HG03432 (cell line): ENCODE data around the gene PYGB.
"Not testable (repeated sequence)": the region's sequence is repeated elsewhere in the genome, so short reads cannot be mapped to it uniquely, and the experiment has no call there.

Experiments used
- ATAC-seq: cut with Tn5 transposase; IDR thresholded peaks from one replicate; pipeline ENCODE4 v1.9.1; 2021; ENCODE audit warnings: mild to moderate bottlenecking, moderate library complexity; ENCODE audit not compliant: unreplicated experiment

PYGB gene

DNA sequence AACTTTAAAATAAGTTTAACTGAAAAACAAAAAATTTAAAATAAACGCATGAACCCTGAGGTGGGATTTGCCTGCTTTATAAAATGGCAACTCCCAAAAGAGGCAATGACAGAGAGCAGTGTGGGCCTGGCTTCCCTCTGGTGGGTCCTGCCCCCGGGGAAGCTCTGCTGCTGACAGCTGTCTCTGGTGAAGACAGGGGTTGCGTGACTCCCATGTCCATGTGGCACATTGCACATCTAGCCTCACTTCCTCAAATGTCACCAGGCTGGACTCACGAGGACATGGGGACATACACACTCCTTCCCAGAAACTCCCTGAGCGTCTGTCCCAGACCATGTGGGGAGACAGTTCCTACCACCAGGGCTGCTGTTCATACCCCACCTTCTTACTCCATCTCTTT, 76.5 kb downstream of the PYGB start:
- ATAC-seq, result no peak

DNA sequence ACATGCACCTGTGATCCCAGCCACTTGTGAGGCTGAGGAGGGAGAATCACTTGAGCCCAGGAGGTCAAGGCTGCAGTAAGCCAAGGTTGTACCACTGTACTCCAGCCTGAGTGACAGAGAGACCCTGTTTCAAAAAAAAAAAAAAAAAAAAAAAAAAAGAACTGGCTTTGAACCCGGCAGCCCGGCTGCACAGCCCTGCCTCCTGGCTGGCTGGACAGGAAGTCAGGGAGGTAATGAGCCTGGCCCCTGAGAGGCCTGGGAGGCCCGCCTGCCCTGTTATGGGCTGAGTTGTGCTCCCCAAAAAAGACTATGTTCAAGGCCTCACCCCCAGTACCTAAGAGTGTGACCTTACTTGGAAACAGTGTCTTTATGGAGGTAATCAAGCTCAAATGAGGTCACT, 77.2 kb downstream of the PYGB start:
- no peak for ATAC-seq

DNA sequence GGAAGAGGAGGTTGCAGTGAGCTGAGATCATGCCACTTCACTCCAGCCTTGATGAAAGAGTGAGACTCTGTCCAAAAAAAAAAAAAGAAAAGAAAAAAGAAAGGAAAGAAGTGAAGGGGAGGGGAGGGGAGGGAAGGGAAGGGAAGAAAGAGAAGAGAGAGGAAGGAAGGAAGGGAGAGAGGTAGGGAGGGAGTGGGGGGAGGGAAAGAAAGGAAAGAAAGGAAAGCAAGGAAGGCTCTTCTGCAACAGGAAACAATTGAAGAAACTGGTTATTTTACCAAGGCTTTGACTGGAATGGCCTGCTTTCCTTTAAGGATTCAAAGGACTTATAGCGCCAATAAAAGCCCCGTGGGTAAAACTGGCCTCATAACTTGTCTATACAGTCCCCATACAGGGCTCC, 78.1 kb downstream of the PYGB start:
- ATAC-seq, result no peak

DNA sequence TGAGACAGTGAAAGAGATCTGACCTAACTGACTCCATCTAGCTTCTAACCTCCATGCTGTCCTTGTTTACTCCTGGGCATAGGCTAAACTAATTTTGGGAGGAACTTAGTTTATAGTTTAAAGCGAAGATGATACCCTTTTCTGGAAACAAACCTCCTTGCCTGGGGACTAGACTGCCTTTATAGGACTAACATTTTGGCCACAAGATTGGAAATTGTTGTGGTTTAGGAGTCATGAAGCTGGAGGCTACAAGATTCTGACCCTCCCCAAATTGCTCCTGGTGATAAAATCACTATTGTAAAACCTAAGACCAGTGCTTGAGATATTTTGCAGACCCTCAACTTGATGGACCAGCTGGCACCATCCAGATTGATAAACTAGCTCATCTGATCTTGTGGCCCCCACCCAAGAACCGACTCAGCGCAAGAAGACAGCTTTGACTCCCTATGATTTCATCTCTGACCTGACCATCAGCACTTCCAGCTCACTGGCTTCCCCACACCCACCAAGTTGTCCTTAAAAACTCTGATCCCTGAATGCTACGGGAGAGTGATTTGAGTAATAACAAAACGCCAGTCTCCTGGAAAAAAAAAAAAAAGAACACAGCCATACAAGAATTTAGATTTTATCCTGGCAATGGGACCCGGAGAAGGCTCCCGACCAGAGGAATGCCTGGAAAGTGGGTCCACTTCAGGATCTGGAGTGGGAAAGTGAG, 79.8 kb downstream of the PYGB start:
- no peak for ATAC-seq

DNA sequence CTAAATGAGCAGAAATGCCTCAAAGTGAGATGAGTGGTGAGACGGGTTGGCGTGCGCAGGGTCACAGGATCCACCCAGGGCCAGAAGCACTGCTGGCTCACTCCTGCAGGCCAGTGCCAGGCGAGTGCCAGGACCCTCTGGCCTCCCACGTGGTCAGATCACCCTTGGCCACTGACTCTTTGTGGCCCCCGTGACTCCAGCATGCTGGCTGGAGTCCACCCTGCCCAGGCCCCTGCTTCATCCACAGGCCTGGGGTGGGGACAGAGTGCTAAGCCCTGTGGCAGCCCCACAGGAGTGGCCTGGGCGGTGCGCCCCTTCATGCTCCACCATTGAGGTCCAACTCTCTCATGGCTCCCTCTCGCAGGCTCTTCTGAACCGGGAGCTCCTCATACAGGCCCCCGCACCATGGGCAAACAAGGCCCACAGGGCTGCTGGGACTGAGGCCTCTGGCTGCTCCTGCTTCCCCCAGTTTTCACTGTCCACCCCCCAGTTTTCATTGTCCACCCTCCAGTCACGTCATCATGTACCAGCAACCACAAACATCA, 81.1 kb downstream of the PYGB start:
- no peak for ATAC-seq

DNA sequence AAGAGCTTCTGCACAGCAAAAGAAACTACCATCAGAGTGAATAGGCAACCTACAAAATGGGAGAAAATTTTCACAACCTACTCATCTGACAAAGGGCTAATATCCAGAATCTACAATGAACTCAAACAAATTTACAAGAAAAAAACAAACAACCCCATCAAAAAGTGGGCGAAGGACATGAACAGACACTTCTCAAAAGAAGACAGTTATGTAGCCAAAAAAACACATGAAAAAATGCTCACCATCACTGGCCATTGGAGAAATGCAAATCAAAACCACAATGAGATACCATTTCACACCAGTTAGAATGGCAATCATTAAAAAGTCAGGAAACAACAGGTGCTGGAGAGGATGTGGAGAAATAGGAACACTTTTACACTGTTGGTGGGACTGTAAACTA, 87.1 kb downstream of the PYGB start:
- not testable (repeated sequence) for ATAC-seq

DNA sequence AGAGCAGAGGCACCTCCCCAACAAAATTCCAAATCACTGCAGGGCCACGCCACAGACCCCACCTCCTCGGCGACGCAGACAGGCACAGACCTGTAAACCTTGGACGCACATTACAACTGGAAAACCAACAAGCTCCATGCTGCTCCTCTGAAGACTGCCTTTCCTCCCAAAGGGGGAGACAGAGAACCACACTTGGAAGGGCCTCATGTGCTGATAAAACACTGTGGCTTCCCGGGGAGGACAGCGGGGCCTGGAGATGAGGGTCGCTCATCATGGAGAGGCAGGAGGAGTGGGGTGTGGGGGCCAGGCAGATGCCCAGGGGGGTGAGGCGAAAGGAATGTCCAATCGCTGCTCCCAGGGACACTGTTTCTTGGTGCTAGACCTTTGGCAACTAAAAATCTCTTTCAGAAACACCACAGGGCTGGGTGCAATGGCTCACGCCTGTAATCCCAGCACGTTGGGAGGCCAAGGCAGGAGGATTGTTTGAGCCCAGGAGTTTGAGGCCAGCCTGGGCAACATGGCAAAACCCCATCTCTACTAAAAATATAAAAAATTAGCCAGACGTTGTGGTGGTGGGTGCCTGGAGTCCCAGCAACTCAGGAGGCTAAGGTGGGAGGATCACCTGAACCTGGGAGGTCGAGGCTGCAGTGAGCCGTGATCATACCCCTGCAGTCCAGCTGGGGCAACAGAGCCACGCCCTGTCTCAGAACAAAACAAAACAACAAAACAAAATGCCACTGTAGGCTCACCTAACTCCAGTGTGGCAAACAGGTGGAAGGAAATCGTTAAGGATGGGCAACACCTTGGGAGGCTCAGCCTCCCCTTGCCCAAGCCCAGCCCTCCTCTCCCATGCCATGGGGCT, 88.9 kb downstream of the PYGB start:
- no peak for ATAC-seq

DNA sequence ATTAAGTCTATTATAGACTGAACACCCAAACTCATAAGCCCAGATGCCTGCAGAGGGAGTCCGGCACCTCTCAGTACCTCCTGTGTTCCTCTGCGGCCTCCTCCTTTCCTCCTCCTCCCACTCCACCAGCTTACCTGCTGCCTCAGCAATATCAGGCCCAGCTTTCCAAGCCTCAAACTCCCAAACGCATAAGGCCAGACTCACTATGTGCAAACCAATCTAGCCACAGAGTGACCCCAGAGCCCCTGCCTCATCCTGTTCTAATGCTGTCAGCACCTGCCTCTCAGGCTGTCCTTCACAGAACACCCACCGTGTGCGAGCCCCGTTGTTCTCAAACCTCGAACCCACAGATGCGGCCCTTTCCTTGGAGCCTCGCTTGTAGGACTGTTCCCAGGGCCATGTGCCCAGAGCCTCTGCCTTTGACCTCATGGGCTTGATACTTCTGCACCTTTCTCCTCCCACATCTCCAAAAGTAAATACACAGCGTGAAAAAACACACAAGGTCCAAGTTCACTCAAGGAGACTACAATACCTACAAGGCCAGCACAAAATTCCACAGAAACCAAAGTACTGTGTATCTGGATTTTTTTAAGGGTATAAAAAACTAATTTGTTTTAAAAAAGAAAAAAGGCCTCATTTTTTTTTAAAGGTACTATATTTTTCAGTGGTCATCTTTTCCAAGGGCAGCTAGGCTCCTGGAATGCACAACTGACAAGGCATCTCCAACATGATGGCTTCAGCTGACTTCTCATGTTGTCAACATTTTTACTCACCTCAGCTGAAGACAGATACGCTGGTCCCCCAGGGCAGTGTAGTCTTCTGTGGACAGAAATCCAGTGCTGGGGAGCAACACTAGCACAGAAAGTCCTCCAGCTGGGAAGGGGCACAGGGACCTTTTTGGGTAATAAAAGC, 90.5 kb downstream of the PYGB start:
- ATAC-seq, result no peak

DNA sequence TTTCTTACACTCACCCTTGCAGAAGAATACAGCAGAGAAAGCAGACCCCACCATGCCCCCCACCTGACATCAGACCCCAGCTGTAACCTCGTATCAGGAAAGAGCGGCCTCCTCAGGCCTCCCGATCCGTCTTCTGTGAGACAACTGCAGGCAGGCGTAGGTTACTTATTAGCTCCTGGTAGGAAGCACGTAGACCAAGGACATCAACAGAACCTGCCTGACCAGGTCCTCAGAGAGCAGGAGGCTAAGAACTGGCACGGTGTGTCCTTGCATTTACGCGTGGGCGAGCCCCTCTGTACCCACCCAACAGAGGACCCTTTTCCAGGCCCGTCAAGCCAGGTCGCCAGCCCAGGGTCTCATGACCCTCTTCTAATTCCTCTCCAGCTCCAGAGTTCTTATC, 91.7 kb downstream of the PYGB start:
- no peak for ATAC-seq

DNA sequence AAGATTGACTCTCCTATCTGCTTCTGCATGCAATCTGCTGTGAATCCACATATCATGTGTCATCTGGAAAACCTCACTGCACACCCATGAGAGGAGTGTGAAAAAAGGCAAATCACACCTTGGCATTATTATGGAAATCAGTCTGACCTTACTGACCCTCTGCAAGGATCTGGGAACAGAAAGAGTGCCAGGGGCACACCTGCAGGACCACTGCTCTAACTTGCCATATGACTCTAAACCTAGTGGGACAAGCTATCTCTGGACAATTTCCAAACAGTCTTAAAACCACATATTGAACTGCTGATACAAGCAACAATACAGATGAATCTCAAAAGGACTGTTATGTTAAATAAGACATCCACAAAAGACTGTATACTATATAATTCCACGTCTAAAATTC, 92.5 kb downstream of the PYGB start:
- ATAC-seq, result no peak

DNA sequence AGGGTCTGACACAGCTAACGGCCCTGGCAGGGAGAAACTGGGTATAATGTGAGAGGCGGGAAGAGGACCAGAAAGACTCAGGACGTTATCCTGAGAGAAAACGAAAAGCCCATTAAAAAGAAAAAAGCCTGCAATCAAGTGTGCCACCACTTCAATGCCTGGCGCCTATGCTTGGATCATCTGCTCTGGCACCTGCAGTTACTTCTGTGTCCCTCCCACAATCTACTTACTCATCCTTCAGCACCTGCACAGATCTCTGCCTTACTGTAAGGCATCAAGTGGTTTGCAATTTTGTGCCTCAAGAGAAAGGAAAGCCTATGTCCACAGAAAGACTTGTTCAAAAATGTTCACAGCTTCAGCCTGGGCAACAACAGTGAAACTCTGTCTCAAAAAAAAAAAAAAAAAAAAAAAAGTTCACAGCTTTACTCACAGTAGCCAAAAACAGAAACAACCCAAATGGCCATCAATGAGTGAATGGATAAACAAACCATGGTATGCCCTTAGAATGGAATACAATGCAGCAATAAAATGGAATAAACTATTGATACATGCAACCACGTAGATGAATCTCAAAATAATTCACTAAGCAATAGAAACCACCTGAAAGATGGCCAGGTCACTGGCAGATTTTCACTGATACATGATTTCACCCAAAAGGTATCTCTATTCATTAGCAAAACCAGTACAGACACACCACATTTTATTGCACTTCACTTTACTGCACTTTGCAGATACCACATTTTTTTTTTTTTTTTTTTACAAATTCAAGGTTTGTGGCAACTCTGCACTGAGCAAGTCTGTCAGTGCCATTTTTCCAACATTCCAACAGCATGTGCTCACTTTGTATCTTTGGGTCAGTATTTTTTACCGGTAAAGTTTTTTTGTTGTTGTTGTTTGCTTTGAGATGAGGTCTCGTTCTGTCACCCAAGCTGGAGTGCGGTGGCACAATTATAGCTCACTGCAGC, 94.1 kb downstream of the PYGB start:
- no peak for ATAC-seq

DNA sequence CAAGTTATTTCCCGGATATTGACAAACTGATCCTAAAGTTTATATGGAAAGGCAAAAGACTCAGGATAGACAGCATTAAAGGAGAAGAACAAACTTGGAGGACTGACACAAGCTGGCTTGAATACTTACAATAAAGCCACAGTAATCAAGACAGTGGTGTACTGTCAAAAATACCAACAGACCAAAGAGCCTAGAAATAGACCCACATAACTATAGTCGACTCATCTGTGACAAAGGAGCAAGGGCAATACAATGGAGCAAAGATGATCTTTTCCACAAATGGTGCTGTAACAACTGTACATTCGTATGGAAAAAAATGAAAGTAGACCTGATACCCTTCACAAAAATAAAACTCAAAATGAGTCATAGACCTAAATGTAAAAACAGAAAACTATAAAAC, 96.7 kb downstream of the PYGB start:
- no peak for ATAC-seq

DNA sequence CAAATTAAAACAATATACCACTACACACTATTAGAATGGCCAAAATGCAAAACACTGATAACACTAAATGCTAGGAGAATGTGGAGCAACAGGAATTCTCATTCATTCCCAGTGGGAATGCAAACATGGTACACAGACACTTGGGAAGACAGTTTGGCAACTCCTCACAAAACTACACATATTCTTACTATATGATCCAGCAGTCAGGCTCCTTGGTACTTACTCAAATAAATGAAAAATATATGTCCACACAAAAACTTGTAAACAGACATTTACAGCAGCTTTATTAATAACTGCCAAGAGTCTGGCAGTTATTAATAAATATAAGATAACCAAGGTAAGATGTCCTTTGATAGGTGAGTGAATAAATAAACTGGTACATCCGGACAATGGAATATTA, 97.8 kb downstream of the PYGB start:
- ATAC-seq, result no peak

DNA sequence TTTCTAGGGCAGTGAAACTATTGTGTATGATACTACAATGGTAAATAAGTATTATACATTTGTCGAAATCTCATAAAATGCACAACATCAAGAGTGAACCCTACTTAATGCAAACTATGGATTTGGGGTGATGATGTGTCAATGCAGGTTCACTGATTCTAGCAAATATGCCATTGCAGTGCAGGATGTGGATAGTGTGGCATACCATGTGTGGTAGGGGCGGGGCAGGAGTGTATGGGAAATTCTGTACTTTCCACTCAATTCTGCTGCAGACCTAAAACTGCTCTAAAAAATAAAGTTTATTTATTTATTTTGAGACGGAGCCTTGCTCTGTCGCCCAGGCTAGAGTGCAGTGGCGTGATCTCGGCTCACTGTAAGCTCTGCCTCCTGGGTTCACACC, 98.5 kb downstream of the PYGB start:
- no peak for ATAC-seq
